DMS 273 treated with DMSO at 0.1 percent for 48 hours (cell line): ENCODE data around the gene FSD1.
A peak's percentile ranks its signal among the peaks of the same experiment; 100 is the strongest.
"Not testable (repeated sequence)": the region's sequence is repeated elsewhere in the genome, so short reads cannot be mapped to it uniquely, and the experiment has no call there.

Experiments used
- DNase-seq: peaks from one replicate; lab custom pipeline; 2025; lab: John Stamatoyannopoulos, UW

The FSD1 gene

DNA sequence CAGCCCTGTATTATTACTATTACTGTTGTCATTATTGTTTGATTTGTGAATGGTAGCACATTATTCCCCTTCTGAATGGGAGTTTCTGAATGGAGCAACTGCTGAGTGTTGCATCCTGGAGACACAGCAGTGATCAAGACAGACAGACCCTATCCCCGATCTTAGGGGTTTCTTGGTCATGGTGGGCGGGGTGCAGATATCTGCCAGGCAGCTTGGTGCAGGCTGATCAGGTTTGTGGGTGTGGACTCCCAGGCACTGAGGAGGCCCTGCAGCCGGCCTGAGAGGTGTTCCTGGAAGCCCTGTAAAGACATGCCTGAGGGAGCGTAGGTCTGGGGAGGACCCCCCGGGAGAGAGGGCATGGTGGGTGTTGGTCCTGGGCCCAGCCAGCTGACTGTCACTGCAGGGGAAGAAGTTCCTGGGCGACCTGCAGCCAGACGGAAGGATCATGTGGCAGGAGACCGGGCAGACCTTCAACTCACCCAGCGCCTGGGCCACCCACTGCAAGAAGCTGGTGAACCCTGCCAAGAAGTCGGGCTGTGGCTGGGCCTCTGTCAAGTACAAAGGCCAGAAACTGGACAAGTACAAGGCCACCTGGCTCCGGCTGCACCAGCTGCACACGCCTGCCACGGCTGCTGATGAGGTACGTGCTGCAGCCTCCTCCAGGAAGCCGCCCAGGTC lies 41.1 kb downstream of the FSD1 start:
- DNase-seq: no peak

- no peak for DNase-seq
Measured at GRCh38 chr19:4346020-4346383, 41.6 kb downstream of the FSD1 start.

DNA sequence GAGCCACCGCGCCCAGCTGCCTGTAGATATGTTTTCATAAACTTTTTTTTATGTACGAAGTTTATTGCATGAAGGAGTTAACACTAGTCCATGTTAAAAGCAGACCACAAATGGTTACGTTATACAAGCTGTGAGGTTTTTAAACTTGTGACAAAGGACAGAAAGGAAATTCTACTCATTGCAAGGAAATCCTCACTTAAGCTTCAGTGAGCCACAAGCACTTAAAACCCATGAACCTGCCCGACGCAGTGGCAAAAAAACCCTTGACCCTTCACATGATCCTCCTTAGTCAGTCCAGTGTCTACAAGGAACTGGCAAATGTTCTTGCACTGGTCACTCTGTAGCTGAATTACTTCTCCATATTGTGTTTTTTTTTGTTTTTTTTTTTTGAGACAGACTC lies 43.1 kb downstream of the FSD1 start:
- no peak for DNase-seq

- not testable (repeated sequence) for DNase-seq
Measured at GRCh38 chr19:4349225-4349624, 44.8 kb downstream of the FSD1 start.

- DNase-seq: no peak
Measured at GRCh38 chr19:4350111-4350510, 45.7 kb downstream of the FSD1 start.

DNA sequence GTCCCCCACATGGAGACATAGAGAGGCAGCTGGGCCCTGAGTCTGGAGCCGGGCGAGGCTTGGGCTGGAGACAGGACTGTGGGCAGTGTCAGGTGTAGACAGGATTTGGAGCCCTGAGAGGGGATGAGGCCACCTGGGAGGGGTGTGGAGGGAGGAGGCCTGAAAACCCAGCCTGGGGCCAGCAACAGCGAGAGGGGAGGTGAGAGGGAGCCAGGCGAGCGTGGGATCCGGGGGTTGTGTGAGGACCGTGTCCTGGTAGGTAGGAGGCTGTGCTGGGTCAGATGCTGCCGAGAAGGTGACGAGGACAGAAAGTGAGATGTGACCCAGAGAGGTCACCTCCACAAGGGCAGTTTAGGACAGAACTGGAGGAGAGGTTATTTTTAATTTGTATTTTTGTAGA lies 46.3 kb downstream of the FSD1 start:
- no peak for DNase-seq

DNA sequence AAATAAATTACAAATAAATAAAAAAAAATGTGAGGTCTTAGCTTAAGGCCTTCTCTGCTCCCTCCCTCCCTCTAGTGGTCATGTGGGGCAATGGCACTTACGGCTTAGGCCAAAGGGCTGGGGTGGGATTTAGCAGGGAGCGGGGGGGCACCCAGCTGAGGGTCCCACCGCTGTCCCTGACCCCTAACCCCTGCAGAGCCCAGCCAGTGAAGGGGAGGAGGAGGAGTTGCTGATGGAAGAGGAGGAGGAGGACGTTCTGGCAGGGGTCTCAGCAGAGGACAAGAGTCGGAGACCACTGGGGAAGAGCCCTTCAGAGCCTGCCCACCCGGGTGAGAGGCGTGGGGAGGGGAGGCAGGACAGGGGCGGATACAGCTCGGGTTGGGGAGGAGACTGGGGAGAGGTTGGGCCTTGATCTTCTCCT lies 48.3 kb downstream of the FSD1 start:
- DNase-seq: peak; percentile 16

DNA sequence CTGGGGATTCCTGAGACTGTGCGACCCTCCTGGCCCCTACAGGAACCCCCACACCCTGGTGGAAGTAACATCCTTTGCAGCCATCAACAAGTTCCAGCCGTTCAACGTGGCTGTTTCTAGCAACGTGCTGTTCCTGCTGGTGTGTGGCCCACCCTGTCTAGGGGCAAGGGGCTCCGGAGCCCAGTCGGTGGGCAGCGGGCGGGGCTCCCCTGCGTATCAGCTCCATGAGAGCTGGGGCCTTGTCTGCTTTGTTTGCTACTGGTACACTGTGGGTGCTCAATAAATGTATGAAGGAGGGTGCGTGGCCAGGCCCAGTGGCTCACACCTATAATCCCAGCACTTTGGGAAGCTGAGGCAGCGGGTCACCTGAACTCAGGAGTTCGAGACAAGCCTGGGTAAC lies 49.9 kb downstream of the FSD1 start:
- DNase-seq: no peak

- no peak for DNase-seq
Measured at GRCh38 chr19:4354897-4355296, 50.5 kb downstream of the FSD1 start.

- peak; percentile 20 for DNase-seq
Measured at GRCh38 chr19:4357095-4357797, 52.8 kb downstream of the FSD1 start.

DNA sequence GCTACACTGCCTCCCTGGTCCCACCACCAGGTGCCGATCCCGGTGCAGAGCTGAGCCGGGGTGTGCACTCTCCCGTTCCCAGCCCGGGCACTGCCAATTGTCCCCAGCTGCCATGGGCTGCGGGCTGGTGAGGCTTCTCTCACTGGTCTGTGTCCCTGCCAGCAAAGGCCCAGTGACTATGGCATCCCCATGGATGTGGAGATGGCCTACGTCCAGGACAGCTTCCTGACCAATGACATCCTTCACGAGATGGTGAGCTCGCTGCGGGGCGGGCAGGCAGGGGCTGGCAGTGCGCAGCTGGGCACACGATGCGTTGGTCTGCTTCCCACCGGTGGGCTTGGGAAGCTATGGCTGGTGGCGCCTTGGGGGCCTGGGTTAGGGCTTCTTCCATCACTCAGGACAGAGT lies 53.5 kb downstream of the FSD1 start:
- DNase-seq: no peak

DNA sequence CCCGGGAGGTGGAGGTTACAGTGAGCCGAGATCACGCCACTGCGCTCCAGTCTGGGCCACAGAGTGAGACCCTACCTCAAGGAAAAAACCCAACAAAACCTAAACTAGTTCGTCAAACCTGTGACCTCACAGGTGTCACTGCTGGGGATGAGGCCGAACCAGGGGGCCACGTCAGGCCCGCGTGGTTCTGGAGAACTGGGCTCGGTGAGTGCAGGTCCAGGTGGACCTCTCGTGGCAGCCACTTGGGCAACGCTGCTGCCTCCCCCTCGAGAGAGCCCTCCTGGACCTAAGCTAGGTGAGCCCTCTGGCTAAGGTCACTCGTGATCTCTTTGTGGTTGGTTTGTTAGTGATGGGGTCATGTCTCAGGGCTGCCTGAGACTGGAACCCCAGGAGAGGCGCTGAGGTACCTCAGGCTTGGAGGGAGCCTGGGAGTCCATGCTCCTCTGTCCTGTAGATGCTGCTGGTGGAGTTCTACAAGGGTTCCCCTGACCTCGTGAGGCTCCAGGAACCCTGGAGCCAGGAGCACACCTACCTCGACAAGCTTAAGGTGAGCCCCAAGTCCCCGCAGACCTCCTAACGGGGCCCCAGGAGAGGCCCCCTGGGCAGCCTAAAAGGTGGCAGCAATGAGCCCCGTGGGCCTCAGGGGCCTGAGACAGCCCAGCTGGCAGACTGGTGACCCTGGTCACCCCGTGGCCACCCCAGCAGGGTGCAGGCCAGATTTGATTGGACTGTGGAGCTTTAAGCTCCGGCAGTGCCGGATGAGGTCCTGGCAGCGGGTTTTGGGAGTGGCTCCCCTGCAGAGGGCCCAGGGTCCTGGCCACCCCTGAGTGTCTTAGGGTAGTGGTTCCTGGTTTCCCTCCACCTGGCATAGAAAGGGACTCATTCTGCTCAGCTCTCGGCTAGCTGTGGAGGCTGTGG lies 54.6 kb downstream of the FSD1 start:
- DNase-seq: no peak

DNA sequence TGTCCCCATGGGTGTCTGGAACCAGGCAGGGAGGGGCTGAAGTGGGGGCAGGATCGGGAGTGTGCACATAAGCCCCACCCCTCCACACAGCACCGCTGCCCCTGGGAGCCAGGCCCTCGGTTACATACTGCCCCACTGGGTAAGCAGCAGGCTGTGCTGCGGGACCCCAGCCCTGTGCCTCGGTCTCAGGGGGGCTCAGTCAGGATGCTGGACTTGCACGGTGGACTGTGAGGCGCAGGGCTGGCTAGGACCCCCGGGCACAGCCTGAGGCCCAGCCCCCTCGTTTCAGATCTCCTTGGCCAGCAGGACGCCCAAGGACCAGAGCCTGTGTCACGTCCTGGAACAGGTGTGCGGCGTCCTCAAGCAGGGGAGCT lies 55.2 kb downstream of the FSD1 start:
- DNase-seq: no peak

GRCh38 chr19:4360081-4360569 lies 55.7 kb downstream of the FSD1 start:
- no peak for DNase-seq

- no peak for DNase-seq
Measured at GRCh38 chr19:4360641-4361151, 56.3 kb downstream of the FSD1 start.

DNA sequence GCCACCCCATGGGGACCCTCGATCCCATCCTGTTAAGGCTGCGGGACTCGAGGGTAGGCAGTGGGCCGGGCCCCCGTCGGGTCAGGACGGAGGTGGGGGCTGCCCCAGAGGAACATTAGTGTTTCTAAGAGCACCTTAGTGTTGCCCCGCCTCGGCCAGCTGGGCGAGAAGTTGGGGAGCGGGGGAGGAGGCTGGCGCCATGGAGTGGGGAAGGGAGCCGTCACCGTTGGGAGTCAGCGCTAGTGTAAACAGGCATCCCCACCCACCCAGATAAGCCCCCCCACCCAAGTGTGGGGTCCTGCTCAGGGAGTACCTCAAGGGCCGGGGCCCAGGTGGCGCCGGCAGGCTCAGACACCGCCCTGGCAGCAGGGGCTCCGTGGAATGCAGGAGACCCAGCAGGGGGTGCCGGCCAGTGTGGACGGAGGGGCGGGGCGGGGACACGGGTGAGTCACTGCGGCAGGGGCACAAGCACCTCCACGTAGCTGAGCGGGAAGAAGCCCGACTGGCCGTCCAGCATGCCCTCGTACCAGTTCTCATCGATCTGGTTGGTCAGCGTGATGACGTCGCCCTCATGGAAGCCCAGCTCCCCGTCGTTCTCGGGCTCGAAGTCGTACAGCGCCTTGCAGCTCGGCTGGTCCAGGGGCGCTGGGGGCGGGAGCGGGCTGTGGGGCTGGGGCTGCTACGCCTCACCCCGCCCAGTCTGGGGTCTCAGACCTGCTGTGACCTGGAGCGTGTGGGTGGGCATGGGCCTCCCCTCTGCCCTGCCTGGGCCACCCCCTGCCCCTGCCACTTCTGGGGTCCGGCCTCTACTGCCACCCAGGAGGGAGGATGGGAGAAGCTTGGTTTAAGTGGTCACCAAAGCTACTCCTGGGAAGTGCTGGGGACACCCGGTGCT lies 57.0 kb downstream of the FSD1 start:
- no peak for DNase-seq

GRCh38 chr19:4362101-4362828 lies 57.9 kb downstream of the FSD1 start:
- DNase-seq: no peak

GRCh38 chr19:4362831-4363545 lies 58.6 kb downstream of the FSD1 start:
- no peak for DNase-seq

DNA sequence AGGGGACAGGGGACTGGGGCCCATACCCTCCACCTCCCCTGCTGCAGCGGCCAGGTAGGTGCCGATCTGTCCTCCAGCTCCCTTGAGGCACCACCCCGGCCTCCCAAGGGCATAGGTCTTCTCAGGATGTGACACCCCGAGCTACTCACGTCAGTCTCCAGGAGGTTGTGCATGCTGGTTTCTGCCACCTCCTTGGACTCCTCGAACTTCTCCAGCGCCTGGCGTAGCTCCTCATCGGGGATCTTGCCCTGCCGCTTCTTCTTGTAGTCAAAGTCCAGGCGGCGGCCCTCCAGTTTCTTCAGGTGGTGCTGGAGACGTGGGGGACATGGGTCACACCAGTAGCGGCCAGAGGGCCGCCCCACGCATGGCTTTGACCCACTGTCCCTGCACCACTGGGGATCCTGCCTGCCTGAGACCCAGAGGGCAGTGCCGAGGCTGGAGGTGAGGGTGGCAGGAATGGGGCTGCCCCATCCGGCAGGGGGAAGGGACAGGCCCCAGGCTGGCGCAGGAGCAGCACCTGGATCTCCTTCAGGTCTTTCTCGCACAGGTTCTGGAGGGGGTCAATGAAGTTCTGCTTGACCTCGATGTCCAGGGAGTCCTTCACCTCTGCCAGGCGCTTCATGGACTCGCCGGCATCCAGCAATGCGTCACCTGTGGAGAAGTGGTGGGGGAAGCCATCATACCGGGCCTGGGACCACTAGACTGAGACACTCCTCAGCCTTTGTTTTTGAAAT lies 59.3 kb downstream of the FSD1 start:
- DNase-seq: no peak
